Natural killer cell treated with Interleukin-12 subunit alpha and Interleukin-12 subunit beta and Interleukin-15 and Interleukin-18, amount 100 ng/mL, for 72 hours (primary cell): ENCODE data around the gene NFATC1. TPM values are rescaled to one million over a fixed set of nuclear protein-coding genes. Genes with fewer than 3 reads are reported as not detected.
A peak's percentile ranks its signal among the peaks of the same experiment; 100 is the strongest.

Source experiments
- ATAC-seq, 2 donors: fragments of 150-1000 bp; cut with Tn5 transposase in 1 of 2; sonication (Bioruptor Pico), chemical (Tn5 transposase) in 1 of 2; 2 replicates each; pipeline ENCODE4 v1.10.0; 2021
- DNase-seq: peaks from one replicate; pipeline ENCODE4 v3.0.0; 2022; ENCODE audit warnings: low spot score
- H3K27ac Mint-ChIP-seq, 2 donors: 1 replicate in 1 of 2; 2 replicates in 1 of 2; pipeline ENCODE4 v1.8.0; 2022; ENCODE audit warnings: mixed read lengths in 2 of 2, mild to moderate bottlenecking in 1 of 2, moderate library complexity in 1 of 2
- H3K27me3 Mint-ChIP-seq, 2 donors: 1 replicate in 1 of 2; 2 replicates in 1 of 2; pipeline ENCODE4 v1.8.0; 2022; ENCODE audit warnings: mixed read lengths in 2 of 2
- H3K36me3 Mint-ChIP-seq: one replicate; pipeline ENCODE4 v1.8.0; 2022; ENCODE audit warnings: mixed read lengths
- H3K4me1 Mint-ChIP-seq, 2 donors: 1 replicate in 1 of 2; 2 replicates in 1 of 2; pipeline ENCODE4 v1.8.0; 2022; ENCODE audit warnings: low read depth in 2 of 2, mixed read lengths in 2 of 2, mild to moderate bottlenecking in 1 of 2
- H3K4me3 Mint-ChIP-seq: one replicate; pipeline ENCODE4 v1.8.0; 2022; ENCODE audit warnings: mixed read lengths
- H3K9me3 Mint-ChIP-seq: 2 replicates; pipeline ENCODE4 v1.8.0; 2022; ENCODE audit warnings: mixed read lengths
- total RNA-seq, 2 donors: library from RNA; stranded (reverse); gene quantifications; one replicate each; pipeline ENCODE4 v1.2.3, GENCODE V29; 2022

The NFATC1 gene
- total RNA-seq, 2 donors from 2014 or later = 22.3 to 34.4 TPM

GRCh38 chr18:79563949-79564348, 168.2 kb downstream of the NFATC1 start:
- Mint-ChIP-seq H3K4me3 (no peak overlapping the region), H3K27ac (no peak overlapping the region), H3K36me3 (no peaks in the 10 kb centered on the region), H3K4me1 (peaks cover 0 to 4% of the 10 kb centered on the region in 2 donors), H3K9me3 (no peaks in the 10 kb centered on the region), H3K27me3 (no peaks in the 10 kb centered on the region)
- DNase-seq (no peak), ATAC-seq (no peak)

DNA sequence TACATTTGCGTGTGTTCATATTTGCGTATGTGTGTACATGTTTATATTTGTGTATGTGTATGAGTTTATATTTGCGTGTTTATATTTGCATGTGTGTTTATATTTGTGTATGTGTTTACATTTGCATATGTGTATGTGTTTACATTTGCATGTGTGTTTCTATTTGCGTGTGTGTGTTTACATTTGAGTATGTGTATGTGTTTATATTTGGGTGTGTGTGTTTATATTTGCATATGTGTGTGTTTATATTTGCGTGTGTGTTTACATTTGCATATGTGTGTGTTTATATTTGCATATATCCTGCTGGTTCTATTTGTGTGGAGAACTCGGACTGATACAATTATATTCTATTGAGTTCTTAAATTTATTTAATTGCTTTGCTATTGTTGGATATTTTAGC, 168.7 kb downstream of the NFATC1 start:
- no peak for ATAC-seq
- H3K9me3 Mint-ChIP-seq = no peaks in the 10 kb centered on the region
- no peaks in the 10 kb centered on the region for H3K27me3 Mint-ChIP-seq
- no peaks in the 10 kb centered on the region for H3K36me3 Mint-ChIP-seq
- no peak for DNase-seq
- H3K4me3 Mint-ChIP-seq = no peak overlapping the region
- H3K27ac Mint-ChIP-seq = no peak overlapping the region
- H3K4me1 Mint-ChIP-seq = peaks cover 0 to 4% of the 10 kb centered on the region in 2 donors

- DNase-seq (peak; percentile 49), ATAC-seq (peak in 1 of 2 donors; percentile 29)
- H3K27me3 Mint-ChIP-seq = no peaks in the 10 kb centered on the region
- no peaks in the 10 kb centered on the region for H3K4me1 Mint-ChIP-seq
- H3K36me3 Mint-ChIP-seq = no peaks in the 10 kb centered on the region
- no peak overlapping the region for H3K27ac Mint-ChIP-seq
- no peaks in the 10 kb centered on the region for H3K9me3 Mint-ChIP-seq
- no peak overlapping the region for H3K4me3 Mint-ChIP-seq
Measured at GRCh38 chr18:79566771-79567431, 171.2 kb downstream of the NFATC1 start.

- H3K4me1 Mint-ChIP-seq = no peaks in the 10 kb centered on the region
- no peaks in the 10 kb centered on the region for H3K9me3 Mint-ChIP-seq
- H3K4me3 Mint-ChIP-seq = no peak overlapping the region
- no peaks in the 10 kb centered on the region for H3K36me3 Mint-ChIP-seq
- ATAC-seq = no peak
- H3K27me3 Mint-ChIP-seq = no peaks in the 10 kb centered on the region
- H3K27ac Mint-ChIP-seq = no peak overlapping the region
- no peak for DNase-seq
Measured at GRCh38 chr18:79567481-79568147, 171.9 kb downstream of the NFATC1 start.

DNA sequence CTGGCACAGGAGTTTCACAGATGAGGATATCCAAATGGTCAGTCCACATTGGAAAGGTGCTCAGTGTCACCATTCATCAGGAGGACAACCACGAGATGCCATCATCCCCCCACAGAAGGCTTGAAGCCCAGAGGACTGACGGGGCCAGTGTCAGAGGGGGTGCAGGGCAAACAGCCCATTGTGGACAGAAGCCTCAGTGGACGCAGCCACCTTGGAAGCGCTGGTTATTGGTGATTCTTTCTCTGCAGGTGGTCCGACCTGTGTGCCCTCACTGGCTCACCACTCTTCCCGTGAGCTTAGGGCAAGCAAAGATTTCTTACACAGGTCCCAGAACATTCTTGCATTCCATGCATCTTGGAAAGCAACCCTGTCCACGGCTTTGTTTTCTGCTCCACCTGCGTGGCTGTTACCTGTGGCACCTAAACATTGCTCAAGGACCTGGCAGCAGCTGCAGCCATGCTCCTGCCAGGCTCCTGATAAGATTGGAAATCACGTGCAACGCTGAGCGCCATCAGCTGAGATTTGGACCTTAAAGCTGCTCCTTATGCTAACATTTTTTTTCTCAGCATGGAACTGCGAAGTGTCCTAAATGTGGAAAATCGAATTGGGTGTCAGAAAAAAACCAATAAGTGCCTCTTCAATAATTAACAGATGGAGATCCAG, 172.9 kb downstream of the NFATC1 start:
- Mint-ChIP-seq H3K27ac (no peak overlapping the region), H3K4me1 (no peaks in the 10 kb centered on the region), H3K27me3 (no peaks in the 10 kb centered on the region), H3K9me3 (no peaks in the 10 kb centered on the region), H3K4me3 (no peak overlapping the region), H3K36me3 (no peaks in the 10 kb centered on the region)
- no peak for ATAC-seq
- DNase-seq = peak; percentile 51

GRCh38 chr18:79569720-79570119, 174.0 kb downstream of the NFATC1 start:
- ATAC-seq (no peak), DNase-seq (peak; percentile 26)
- H3K27ac Mint-ChIP-seq = no peak overlapping the region
- no peaks in the 10 kb centered on the region for H3K4me1 Mint-ChIP-seq
- no peak overlapping the region for H3K4me3 Mint-ChIP-seq
- no peaks in the 10 kb centered on the region for H3K36me3 Mint-ChIP-seq
- no peaks in the 10 kb centered on the region for H3K27me3 Mint-ChIP-seq
- H3K9me3 Mint-ChIP-seq = no peaks in the 10 kb centered on the region

- DNase-seq (peak; percentile 35), ATAC-seq (no peak)
- no peak overlapping the region for H3K4me3 Mint-ChIP-seq
Measured at GRCh38 chr18:79570266-79571201, 174.8 kb downstream of the NFATC1 start.

GRCh38 chr18:79571211-79572092, 175.7 kb downstream of the NFATC1 start:
- Mint-ChIP-seq H3K36me3 (no peaks in the 10 kb centered on the region), H3K4me3 (no peak overlapping the region), H3K4me1 (no peaks in the 10 kb centered on the region), H3K9me3 (no peaks in the 10 kb centered on the region), H3K27ac (no peak overlapping the region), H3K27me3 (no peaks in the 10 kb centered on the region)
- ATAC-seq = no peak
- DNase-seq = peak; percentile 49

More at GRCh38 chr18:79570266-79571201, 174.8 kb downstream of the NFATC1 start:
- Mint-ChIP-seq H3K27me3 (no peaks in the 10 kb centered on the region), H3K9me3 (no peaks in the 10 kb centered on the region), H3K27ac (no peak overlapping the region), H3K36me3 (no peaks in the 10 kb centered on the region), H3K4me1 (no peaks in the 10 kb centered on the region)

GRCh38 chr18:79572093-79572780, 176.5 kb downstream of the NFATC1 start:
- DNase-seq = peak; percentile 34
- Mint-ChIP-seq H3K27me3 (no peaks in the 10 kb centered on the region), H3K27ac (no peak overlapping the region), H3K9me3 (no peaks in the 10 kb centered on the region), H3K36me3 (no peaks in the 10 kb centered on the region), H3K4me1 (no peaks in the 10 kb centered on the region), H3K4me3 (no peak overlapping the region)
- ATAC-seq = no peak

DNA sequence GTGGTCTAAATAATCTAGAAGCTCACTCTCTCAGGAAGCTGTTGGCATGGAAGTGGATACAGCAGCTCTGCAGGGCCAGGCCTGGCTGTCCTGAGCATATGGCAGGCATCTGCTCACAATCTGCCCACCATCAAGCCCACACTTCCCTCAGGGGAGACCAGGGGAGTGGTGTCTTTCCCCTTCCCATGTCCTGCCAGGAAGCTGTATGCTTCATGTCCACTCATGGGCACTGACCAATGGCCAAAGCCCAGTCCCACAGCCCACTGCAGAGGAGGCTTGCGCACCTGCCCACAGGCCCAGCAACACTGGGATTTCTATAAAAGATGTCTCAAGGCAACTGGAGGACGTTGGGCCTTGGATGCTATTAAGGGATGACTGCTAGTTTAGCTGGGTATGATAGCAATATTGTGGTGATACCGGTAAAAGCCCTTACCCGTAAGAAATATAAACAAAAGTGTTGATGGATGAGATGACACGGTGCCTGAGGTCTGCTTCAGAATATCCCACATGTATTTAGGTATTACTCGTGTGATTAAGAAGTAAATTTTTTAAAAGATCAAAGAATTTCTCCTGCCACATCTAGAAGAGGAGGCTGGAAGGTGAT, 177.2 kb downstream of the NFATC1 start:
- Mint-ChIP-seq H3K4me3 (no peak overlapping the region), H3K27me3 (no peaks in the 10 kb centered on the region), H3K27ac (no peak overlapping the region), H3K36me3 (no peaks in the 10 kb centered on the region), H3K4me1 (no peaks in the 10 kb centered on the region), H3K9me3 (no peaks in the 10 kb centered on the region)
- ATAC-seq (no peak), DNase-seq (peak; percentile 8)

DNA sequence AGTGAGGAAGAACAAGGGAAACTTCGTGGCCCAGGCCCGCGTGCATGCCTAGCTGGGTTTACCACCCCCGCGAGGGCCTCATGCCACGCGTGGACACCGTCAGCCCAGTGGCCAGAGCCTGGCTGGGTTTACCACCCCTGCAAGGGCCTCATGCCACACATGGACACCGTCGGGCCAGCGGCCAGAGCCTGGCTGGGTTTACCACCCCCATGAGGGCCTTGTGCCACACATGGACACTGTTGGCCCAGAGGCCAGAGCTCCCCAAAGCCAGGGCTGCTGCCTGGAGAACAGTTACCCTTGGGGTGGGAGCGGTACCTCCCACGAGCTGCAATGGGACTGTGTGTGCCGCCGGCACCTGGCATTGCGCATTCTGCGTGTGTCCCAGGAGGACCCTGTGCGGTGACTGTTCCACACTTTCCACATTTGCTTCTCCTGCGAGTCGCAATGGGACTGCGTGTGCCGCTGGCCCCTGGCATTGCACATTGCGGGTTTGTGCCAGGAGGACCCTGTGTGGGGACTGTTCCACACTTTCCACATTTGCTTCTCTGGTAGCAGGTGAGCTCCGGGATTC, 178.3 kb downstream of the NFATC1 start:
- Mint-ChIP-seq H3K27ac (no peak overlapping the region), H3K9me3 (no peaks in the 10 kb centered on the region), H3K27me3 (no peaks in the 10 kb centered on the region), H3K4me1 (no peaks in the 10 kb centered on the region), H3K4me3 (no peak overlapping the region), H3K36me3 (no peaks in the 10 kb centered on the region)
- no peak for ATAC-seq
- DNase-seq = peak; percentile 34
